CD14-positive monocyte (primary cell): Measurements from ENCODE around the gene HSH2D. TPM values are rescaled to one million over a fixed set of nuclear protein-coding genes. Genes with fewer than 3 reads are reported as not detected.

Source experiments
- DNase-seq, 3 donors: peaks; one replicate each; pipeline ENCODE4 v3.0.0-alpha.2; 2011 to 2022
- H2AFZ ChIP-seq: 2 replicates; pipeline ENCODE4 v1.6.0; 2012; ENCODE audit warnings: mild to moderate bottlenecking, low read depth, low read length, inconsistent platforms; ENCODE audit not compliant: insufficient read depth, poor library complexity, severe bottlenecking
- H3K27ac ChIP-seq, 2 donors: 1 replicate in 1 of 2; 2 replicates in 1 of 2; pipeline ENCODE4 v1.5.1; 2012 to 2013; ENCODE audit warnings: low read length in 2 of 2, control low read depth in 1 of 2, inconsistent platforms in 1 of 2, low read depth in 1 of 2, mild to moderate bottlenecking in 1 of 2
- H3K27me3 ChIP-seq, 2 donors: one replicate each; pipeline versions ENCODE4 v1.6.0 to v1.6.1; 2011 to 2013; ENCODE audit warnings: low read length in 2 of 2; ENCODE audit not compliant: control insufficient read depth in 2 of 2, insufficient read depth in 2 of 2
- H3K36me3 ChIP-seq, 2 donors: replicated peaks in 1 of 2; 1 replicate in 1 of 2; 2 replicates in 1 of 2; pipeline versions ENCODE4 v1.5.1 to v1.6.1; 2012 to 2013; ENCODE audit warnings: low read length in 2 of 2, control low read depth in 1 of 2, inconsistent platforms in 1 of 2, mild to moderate bottlenecking in 1 of 2; ENCODE audit not compliant: insufficient read depth in 2 of 2, control insufficient read depth in 1 of 2
- H3K4me1 ChIP-seq, 2 donors: 1 replicate in 1 of 2; 2 replicates in 1 of 2; pipeline versions ENCODE4 v1.5.1 to v1.6.1; 2012 to 2013; ENCODE audit warnings: low read length in 2 of 2, control low read depth in 1 of 2, inconsistent platforms in 1 of 2, mild to moderate bottlenecking in 1 of 2, moderate library complexity in 1 of 2; ENCODE audit not compliant: insufficient read depth in 2 of 2, control insufficient read depth in 1 of 2
- H3K4me2 ChIP-seq: replicated peaks from 2 replicates; pipeline ENCODE3; 2012; ENCODE audit warnings: low read length, moderate library complexity, mild to moderate bottlenecking; ENCODE audit not compliant: poor library complexity, severe bottlenecking; ENCODE audit errors: extremely low read depth
- H3K4me3 ChIP-seq, 3 experiments: fragments of 200-600 bp in 1 of 3; sonication (generic) in 1 of 3; replicated peaks in 1 of 3; 1 replicate in 2 of 3; 2 replicates in 1 of 3; pipeline ENCODE4 v1.5.1; 2011 to 2013; ENCODE audit warnings: low read length in 3 of 3, mild to moderate bottlenecking in 3 of 3, control low read depth in 2 of 3, low read depth in 2 of 3, inconsistent platforms in 1 of 3, moderate library complexity in 1 of 3
- H3K79me2 ChIP-seq: 2 replicates; pipeline ENCODE4 v1.6.0; 2012; ENCODE audit warnings: mild to moderate bottlenecking, control low read depth, inconsistent platforms, low read length, moderate library complexity; ENCODE audit not compliant: insufficient read depth
- H3K9ac ChIP-seq: 2 replicates; pipeline ENCODE4 v1.6.0; 2017; ENCODE audit warnings: low read length, mild to moderate bottlenecking; ENCODE audit not compliant: insufficient read depth, poor library complexity, severe bottlenecking
- H3K9me3 ChIP-seq, 2 donors: replicated peaks in 1 of 2; 1 replicate in 1 of 2; 2 replicates in 1 of 2; pipeline versions ENCODE4 v1.5.1 to v1.6.1; 2012 to 2013; ENCODE audit warnings: low read length in 2 of 2, control low read depth in 1 of 2; ENCODE audit not compliant: control insufficient read depth in 1 of 2, insufficient read depth in 1 of 2
- H4K20me1 ChIP-seq: 2 replicates; pipeline ENCODE4 v1.6.0; 2012; ENCODE audit warnings: mild to moderate bottlenecking, low read length, control low read depth, moderate library complexity; ENCODE audit not compliant: insufficient read depth
- H3K27ac Mint-ChIP-seq, 7 donors: one replicate each; pipeline ENCODE4 v1.8.0; 2020; ENCODE audit warnings: mild to moderate bottlenecking in 7 of 7, mixed read lengths in 7 of 7, moderate library complexity in 6 of 7, inconsistent platforms in 2 of 7
- H3K27me3 Mint-ChIP-seq, 3 donors: one replicate each; pipeline ENCODE4 v1.8.0; 2021 to 2022; ENCODE audit warnings: low read depth in 3 of 3, mild to moderate bottlenecking in 3 of 3, mixed read lengths in 3 of 3, moderate library complexity in 3 of 3, inconsistent platforms in 1 of 3
- H3K36me3 Mint-ChIP-seq, 2 donors: one replicate each; pipeline ENCODE4 v1.8.0; 2020; ENCODE audit warnings: mixed read lengths in 2 of 2, inconsistent platforms in 1 of 2, mild to moderate bottlenecking in 1 of 2
- H3K4me1 Mint-ChIP-seq: one replicate; pipeline ENCODE4 v1.8.0; 2020; ENCODE audit warnings: mild to moderate bottlenecking, mixed read lengths
- H3K4me3 Mint-ChIP-seq, 2 donors: one replicate each; pipeline ENCODE4 v1.8.0; 2020; ENCODE audit warnings: mild to moderate bottlenecking in 2 of 2, mixed read lengths in 2 of 2, moderate library complexity in 1 of 2
- H3K9me3 Mint-ChIP-seq, 7 donors: one replicate each; pipeline ENCODE4 v1.8.0; 2020 to 2022; ENCODE audit warnings: mixed read lengths in 7 of 7, mild to moderate bottlenecking in 6 of 7, moderate library complexity in 6 of 7, inconsistent platforms in 2 of 7
- CTCF ChIP-seq: fragments of 200-600 bp; IDR thresholded peaks from one replicate; pipeline ENCODE4 v1.8.0; 2022; ENCODE audit warnings: antibody characterized with exemption, mild to moderate bottlenecking
- WGBS: methylation state at CpG from one replicate; pipeline ENCODE4 v1.1.5; 2013; ENCODE audit warnings: missing lambda C conversion rate; ENCODE audit not compliant: insufficient coverage; 5-methylcytosine and 5-hydroxymethylcytosine counted together
- intact Hi-C, 2 donors: fragments of 100-400 bp; cut with micrococcal nuclease; formaldehyde crosslinking; loops; one replicate each; pipeline versions ENCODE4 v1.15.0 to v1.15.1; 2023
- polyA plus RNA-seq, 3 donors: library from polyadenylated mRNA; depleted of rRNA in 1 of 3; unstranded in 2 of 3; stranded (reverse) in 1 of 3; fragments of 300-500 nt in 2 of 3; fragments of >200 nt in 1 of 3; fragmentation: Illumina TruSeq in 2 of 3; gene quantifications; 1 replicate in 2 of 3; 2 replicates in 1 of 3; pipeline ENCODE4 v1.2.3, GENCODE V29; 2012 to 2021

Gene HSH2D
- polyA plus RNA-seq, 3 donors = 13.8 to 106 (median 16.7) TPM

- Mint-ChIP-seq H3K4me1 (peaks cover 6% of the 10 kb centered on the region), H3K27ac (peak overlapping the region in 4 of 7 donors; percentile 38 to 76 (median 48)), H3K9me3 (no peaks in the 10 kb centered on the region), H3K4me3 (no peak overlapping the region), H3K27me3 (no peaks in the 10 kb centered on the region), H3K36me3 (peaks cover 75 to 96% of the 10 kb centered on the region in 2 donors)
- Histone ChIP-seq H3K36me3 (peaks cover 88 to 93% of the 10 kb centered on the region in 2 donors), H3K4me1 (peaks cover 7 to 8% of the 10 kb centered on the region in 2 donors), H3K9me3 (no peaks in the 10 kb centered on the region), H2AFZ (no peak overlapping the region), H3K27ac (peak overlapping the region in 1 of 2 donors; percentile 26), H3K79me2 (peaks cover 98% of the 10 kb centered on the region), H3K4me2 (no peak overlapping the region), H3K4me3 (no peak overlapping the region), H4K20me1 (peaks cover 57% of the 10 kb centered on the region), H3K27me3 (no peaks in the 10 kb centered on the region), H3K9ac (no peak overlapping the region)
- DNase-seq = no peak
- intact Hi-C loops = loop anchor here in 1 of 2 donors (5.0 kb wide), 1 partner anchor 47 kb away; the partner anchor contains the start of gene CIB3
- WGBS = 95% methylated on average over 12 of the region's 14 CpGs
- no peak for TF ChIP-seq CTCF
Measured at GRCh38 chr19:16124953-16125352, 18.5 kb upstream of the HSH2D start.

GRCh38 chr19:16125737-16126495, 17.6 kb upstream of the HSH2D start:
- H3K4me3 ChIP-seq = no peak overlapping the region
- no peaks in the 10 kb centered on the region for H3K9me3 ChIP-seq
- no peak overlapping the region for H3K9ac ChIP-seq
- H3K36me3 Mint-ChIP-seq = peaks cover 83 to 99% of the 10 kb centered on the region in 2 donors
- 87% methylated on average over 7 of the region's 10 CpGs for WGBS
- no peak overlapping the region for H3K4me3 Mint-ChIP-seq
- H3K27ac Mint-ChIP-seq = peak overlapping the region; percentile 18 to 75 (median 63)
- H2AFZ ChIP-seq = no peak overlapping the region
- intact Hi-C loops = loop anchor here in 1 of 2 donors (5.0 kb wide), 1 partner anchor 46 kb away; the partner anchor contains the start of gene CIB3
- H3K4me2 ChIP-seq = no peak overlapping the region
- no peaks in the 10 kb centered on the region for H3K27me3 Mint-ChIP-seq
- no peaks in the 10 kb centered on the region for H3K4me1 ChIP-seq
- peak overlapping the region in 1 of 2 donors; percentile 45 for H3K27ac ChIP-seq
- no peak for DNase-seq
- no peaks in the 10 kb centered on the region for H3K4me1 Mint-ChIP-seq
- H3K27me3 ChIP-seq = no peaks in the 10 kb centered on the region
- peaks cover 96 to 100% of the 10 kb centered on the region in 2 donors for H3K36me3 ChIP-seq
- no peak for TF ChIP-seq CTCF
- H3K79me2 ChIP-seq = peaks cover 98% of the 10 kb centered on the region
- H3K9me3 Mint-ChIP-seq = no peaks in the 10 kb centered on the region
- H4K20me1 ChIP-seq = peaks cover 57% of the 10 kb centered on the region
